Stomach (tissue), 4 donors: Measurements from ENCODE around the gene PPFIA1.
"Not testable (repeated sequence)": the region's sequence is repeated elsewhere in the genome, so short reads cannot be mapped to it uniquely, and the experiment has no call there.

ENCODE experiments used
- CTCF ChIP-seq, 7 experiments: fragments of 450-650 bp in 4 of 7; fragments of 200-600 bp in 3 of 7; sonication (generic) in 3 of 7; IDR thresholded peaks; one replicate each; pipeline ENCODE4 v1.5.1; 2016 to 2019; ENCODE audit warnings: antibody characterized with exemption in 7 of 7, control low read depth in 2 of 7, mild to moderate bottlenecking in 1 of 7
- POLR2AphosphoS5 ChIP-seq, 3 donors: sonication (generic); formaldehyde crosslinking; IDR thresholded peaks; one replicate each; pipeline ENCODE4 v1.6.1; 2016; ENCODE audit warnings: antibody characterized with exemption in 3 of 3

DNA sequence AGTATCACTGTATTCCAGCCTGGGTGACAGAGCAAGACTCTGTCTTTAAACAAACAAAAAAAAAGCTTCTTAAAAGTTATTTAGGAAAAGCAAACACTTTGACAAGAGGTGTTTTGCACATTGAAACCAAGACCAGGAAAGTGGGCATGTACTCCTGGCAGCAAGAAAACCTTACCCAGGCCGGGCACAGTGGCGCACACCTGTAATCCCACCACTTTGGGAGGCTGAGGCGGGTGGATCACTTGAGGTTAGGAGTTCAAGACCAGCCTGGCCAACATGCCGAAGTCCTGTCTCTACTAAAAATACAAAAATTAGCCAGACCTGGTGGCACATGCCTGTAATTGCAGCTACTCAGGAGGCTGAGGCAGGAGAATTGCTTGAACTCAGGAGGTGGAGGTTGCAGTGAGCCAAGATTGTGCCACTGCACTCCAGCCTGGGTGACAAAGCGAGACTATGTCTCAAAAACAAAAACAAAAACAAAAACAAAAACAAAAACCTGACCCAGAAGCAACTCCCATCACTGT, 60.9 kb downstream of the PPFIA1 start:
- TF ChIP-seq POLR2AphosphoS5, CTCF (IDR thresholded peaks at IDR 0.05): not testable (repeated sequence)
